H1 (cell line): Measurements from ENCODE around the gene ST8SIA3. TPM values are rescaled to one million over a fixed set of nuclear protein-coding genes. Genes with fewer than 3 reads are reported as not detected.

ENCODE experiments used
- CBX8 ChIP-seq: fragments of 300-800, 300-1000 bp; sonication (generic); IDR thresholded peaks from 2 replicates; pipeline ENCODE4 v1.7.1; 2016; ENCODE audit warnings: low read depth, low read length, borderline replicate concordance
- FOSL1 ChIP-seq: IDR thresholded peaks from 2 replicates; pipeline ENCODE4 v1.6.1; 2011; ENCODE audit warnings: mild to moderate bottlenecking, low read depth, low read length, moderate library complexity; ENCODE audit not compliant: insufficient read depth
- NANOG ChIP-seq: IDR thresholded peaks from 2 replicates; pipeline ENCODE4 v1.6.1; 2011; ENCODE audit warnings: low read length, low read depth, mild to moderate bottlenecking, inconsistent platforms; ENCODE audit not compliant: insufficient read depth, poor library complexity, severe bottlenecking
- SP1 ChIP-seq: IDR thresholded peaks from 2 replicates; pipeline ENCODE4 v1.6.1; 2011; ENCODE audit warnings: low read depth, low read length
- polyA plus RNA-seq, 7 experiments: library from polyadenylated mRNA; depleted of rRNA in 3 of 7; stranded (reverse) in 5 of 7; unstranded in 2 of 7; fragments of >200 nt in 5 of 7; fragments of 200-250 nt in 2 of 7; gene quantifications; 1 replicate in 5 of 7; 2 replicates in 1 of 7; 4 replicates in 1 of 7; pipeline versions ENCODE4 v1.2.1 to v1.2.3, GENCODE V29; 2011 to 2013; ENCODE audit warnings: missing spikeins in 2 of 7, mixed read lengths in 2 of 7
- total RNA-seq: library from RNA; stranded (reverse); fragmentation: NEBNext Ultra II Directional; extraction: Animal tissue kit (Norgen Biotek cat#: 25700); gene quantifications from 2 replicates; pipeline ENCODE4 v1.2.1, GENCODE V29; 2021

The ST8SIA3 gene
- total and polyA plus RNA-seq, 2 of the 8 experiments (the other 6 are each of a cell fraction or from before 2014, with no cell fraction given): 1.2 to 3.7 TPM

DNA sequence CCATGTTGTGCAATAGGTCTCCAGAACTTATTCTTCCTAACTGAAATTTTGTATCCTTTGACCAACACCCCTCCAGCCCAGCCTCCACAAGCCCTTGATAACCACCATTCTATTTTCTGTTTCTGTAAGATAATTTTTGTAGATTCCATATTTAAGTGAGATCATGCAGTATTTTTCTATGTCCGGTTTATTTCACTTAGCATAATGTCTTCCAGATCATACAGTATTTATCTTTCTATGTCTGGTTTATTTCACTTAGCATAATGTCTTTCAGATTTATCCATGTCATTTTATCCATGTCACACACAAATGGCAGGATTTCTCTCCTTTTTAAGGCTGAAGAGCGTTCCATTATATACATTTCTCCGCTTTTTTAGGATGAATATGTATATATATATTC lies 58.4 kb downstream of the ST8SIA3 start (continued):
- no peak for TF ChIP-seq SP1
- no peak for TF ChIP-seq CBX8
- no peak for TF ChIP-seq NANOG
- no peak for TF ChIP-seq FOSL1
